SK-N-MC (cell line): ENCODE data around the gene VGLL4.

Experiments used
- EZH2 ChIP-seq: fragments of 200-600 bp; sonication (generic); IDR thresholded peaks from one replicate; pipeline ENCODE4 v1.6.1; 2017; ENCODE audit warnings: antibody characterized with exemption
- FOXP2 ChIP-seq: optimal IDR thresholded peaks from 2 replicates; pipeline ENCODE3; 2011; ENCODE audit warnings: mild to moderate bottlenecking, moderate library complexity; ENCODE audit not compliant: insufficient read depth; ENCODE audit errors: extremely low read length, control extremely low read depth
- POLR2AphosphoS5 ChIP-seq: IDR thresholded peaks from 2 replicates; pipeline ENCODE4 v1.6.1; 2012; ENCODE audit warnings: mild to moderate bottlenecking, low read depth, low read length, borderline replicate concordance

- TF ChIP-seq EZH2 (no peak), POLR2AphosphoS5 (no peak), FOXP2 (no peak)
Observed at GRCh38 chr3:11575677-11576076, 68.0 kb downstream of the VGLL4 start.
